Neuron (in vitro differentiated cells): ENCODE results near the gene ZNF281.

Experiments
- H2AFZ ChIP-seq: one replicate; pipeline ENCODE4 v1.6.1; 2013; ENCODE audit warnings: low read depth, mild to moderate bottlenecking, inconsistent platforms, low read length, moderate library complexity
- H3K27me3 ChIP-seq: one replicate; pipeline ENCODE4 v1.6.1; 2013; ENCODE audit warnings: low read length; ENCODE audit not compliant: insufficient read depth
- H3K36me3 ChIP-seq: one replicate; pipeline ENCODE4 v1.6.1; 2013; ENCODE audit warnings: low read length; ENCODE audit not compliant: insufficient read depth
- H3K4me1 ChIP-seq: one replicate; pipeline ENCODE4 v1.6.1; 2013; ENCODE audit warnings: low read length; ENCODE audit not compliant: insufficient read depth
- H3K4me3 ChIP-seq: 2 replicates; pipeline ENCODE4 v1.5.1; 2013; ENCODE audit warnings: mild to moderate bottlenecking, low read length, moderate library complexity
- H3K9me3 ChIP-seq: one replicate; pipeline ENCODE4 v1.6.1; 2013; ENCODE audit warnings: low read length

The ZNF281 gene

GRCh38 chr1:200376528-200376927, 33.3 kb downstream of the ZNF281 start:
- no peaks in the 10 kb centered on the region for H3K9me3 ChIP-seq
- H3K4me3 ChIP-seq: no peak overlapping the region
- no peaks in the 10 kb centered on the region for H3K36me3 ChIP-seq
- H2AFZ ChIP-seq: no peak overlapping the region
- peaks cover 19% of the 10 kb centered on the region for H3K4me1 ChIP-seq
- no peaks in the 10 kb centered on the region for H3K27me3 ChIP-seq

- no peak overlapping the region for H3K4me3 ChIP-seq
- H3K27me3 ChIP-seq: no peaks in the 10 kb centered on the region
- H3K36me3 ChIP-seq: no peaks in the 10 kb centered on the region
- H3K4me1 ChIP-seq: peaks cover 19% of the 10 kb centered on the region
- H3K9me3 ChIP-seq: no peaks in the 10 kb centered on the region
- peak overlapping the region; percentile 42 for H2AFZ ChIP-seq
These were observed 35.1 kb downstream of the ZNF281 start for GRCh38 chr1:200374569-200375295.

GRCh38 chr1:200373811-200374231, 36.0 kb downstream of the ZNF281 start:
- Histone ChIP-seq H3K9me3 (no peaks in the 10 kb centered on the region), H3K4me3 (peak overlapping the region; percentile 14), H3K36me3 (no peaks in the 10 kb centered on the region), H3K27me3 (no peaks in the 10 kb centered on the region), H2AFZ (peak overlapping the region; percentile 42), H3K4me1 (peaks cover 19% of the 10 kb centered on the region)

GRCh38 chr1:200372885-200373181, 37.0 kb downstream of the ZNF281 start:
- Histone ChIP-seq H3K27me3 (no peaks in the 10 kb centered on the region), H3K9me3 (no peaks in the 10 kb centered on the region), H2AFZ (no peak overlapping the region), H3K4me3 (no peak overlapping the region), H3K4me1 (peaks cover 19% of the 10 kb centered on the region), H3K36me3 (no peaks in the 10 kb centered on the region)

- peaks cover 19% of the 10 kb centered on the region for H3K4me1 ChIP-seq
- no peaks in the 10 kb centered on the region for H3K27me3 ChIP-seq
- no peaks in the 10 kb centered on the region for H3K9me3 ChIP-seq
- H3K4me3 ChIP-seq: no peak overlapping the region
- no peak overlapping the region for H2AFZ ChIP-seq
- no peaks in the 10 kb centered on the region for H3K36me3 ChIP-seq
These were observed 37.5 kb downstream of the ZNF281 start for GRCh38 chr1:200372095-200372884.

- Histone ChIP-seq H3K4me1 (peaks cover 18% of the 10 kb centered on the region), H2AFZ (no peak overlapping the region), H3K4me3 (no peak overlapping the region), H3K9me3 (no peaks in the 10 kb centered on the region), H3K36me3 (no peaks in the 10 kb centered on the region), H3K27me3 (no peaks in the 10 kb centered on the region)
These were observed 40.1 kb downstream of the ZNF281 start for GRCh38 chr1:200369706-200370105.

GRCh38 chr1:200369131-200369530, 40.7 kb downstream of the ZNF281 start:
- H3K4me3 ChIP-seq: no peak overlapping the region
- H3K36me3 ChIP-seq: no peaks in the 10 kb centered on the region
- H3K4me1 ChIP-seq: peaks cover 18% of the 10 kb centered on the region
- H3K9me3 ChIP-seq: no peaks in the 10 kb centered on the region
- no peaks in the 10 kb centered on the region for H3K27me3 ChIP-seq
- H2AFZ ChIP-seq: no peak overlapping the region

- Histone ChIP-seq H3K4me3 (no peak overlapping the region), H3K9me3 (no peaks in the 10 kb centered on the region), H3K27me3 (no peaks in the 10 kb centered on the region), H3K4me1 (peaks cover 18% of the 10 kb centered on the region), H3K36me3 (no peaks in the 10 kb centered on the region), H2AFZ (no peak overlapping the region)
These were observed 41.3 kb downstream of the ZNF281 start for GRCh38 chr1:200368556-200368955.

GRCh38 chr1:200367841-200368534, 41.8 kb downstream of the ZNF281 start:
- Histone ChIP-seq H3K4me3 (no peak overlapping the region), H3K36me3 (no peaks in the 10 kb centered on the region), H2AFZ (no peak overlapping the region), H3K9me3 (no peaks in the 10 kb centered on the region), H3K4me1 (peaks cover 18% of the 10 kb centered on the region), H3K27me3 (no peaks in the 10 kb centered on the region)

GRCh38 chr1:200366577-200367253, 43.1 kb downstream of the ZNF281 start:
- H3K36me3 ChIP-seq: no peaks in the 10 kb centered on the region
- H2AFZ ChIP-seq: no peak overlapping the region
- H3K27me3 ChIP-seq: no peaks in the 10 kb centered on the region
- H3K4me3 ChIP-seq: no peak overlapping the region
- H3K9me3 ChIP-seq: no peaks in the 10 kb centered on the region
- peaks cover 29% of the 10 kb centered on the region for H3K4me1 ChIP-seq

- H3K36me3 ChIP-seq: no peaks in the 10 kb centered on the region
- no peak overlapping the region for H2AFZ ChIP-seq
- no peak overlapping the region for H3K4me3 ChIP-seq
- H3K9me3 ChIP-seq: no peaks in the 10 kb centered on the region
- peaks cover 29% of the 10 kb centered on the region for H3K4me1 ChIP-seq
- no peaks in the 10 kb centered on the region for H3K27me3 ChIP-seq
These were observed 43.9 kb downstream of the ZNF281 start for GRCh38 chr1:200365897-200366426.

- no peak overlapping the region for H2AFZ ChIP-seq
- H3K4me1 ChIP-seq: peaks cover 29% of the 10 kb centered on the region
- no peaks in the 10 kb centered on the region for H3K27me3 ChIP-seq
- no peaks in the 10 kb centered on the region for H3K9me3 ChIP-seq
- H3K36me3 ChIP-seq: no peaks in the 10 kb centered on the region
- H3K4me3 ChIP-seq: no peak overlapping the region
These were observed 45.0 kb downstream of the ZNF281 start for GRCh38 chr1:200364831-200365230.
